GM20431 (cell line): ENCODE measurements around the gene XRRA1.
"Not testable (repeated sequence)": the region's sequence is repeated elsewhere in the genome, so short reads cannot be mapped to it uniquely, and the experiment has no call there.

Experiments
- in situ Hi-C: fragments of 300-500 bp; cut with MseI, MboI; formaldehyde crosslinking; loops from one replicate; pipeline ENCODE4 v1.15.0; 2020; ENCODE audit warnings: low sequenced_read_pairs; ENCODE audit not compliant: unreplicated experiment

XRRA1 gene, protein sequence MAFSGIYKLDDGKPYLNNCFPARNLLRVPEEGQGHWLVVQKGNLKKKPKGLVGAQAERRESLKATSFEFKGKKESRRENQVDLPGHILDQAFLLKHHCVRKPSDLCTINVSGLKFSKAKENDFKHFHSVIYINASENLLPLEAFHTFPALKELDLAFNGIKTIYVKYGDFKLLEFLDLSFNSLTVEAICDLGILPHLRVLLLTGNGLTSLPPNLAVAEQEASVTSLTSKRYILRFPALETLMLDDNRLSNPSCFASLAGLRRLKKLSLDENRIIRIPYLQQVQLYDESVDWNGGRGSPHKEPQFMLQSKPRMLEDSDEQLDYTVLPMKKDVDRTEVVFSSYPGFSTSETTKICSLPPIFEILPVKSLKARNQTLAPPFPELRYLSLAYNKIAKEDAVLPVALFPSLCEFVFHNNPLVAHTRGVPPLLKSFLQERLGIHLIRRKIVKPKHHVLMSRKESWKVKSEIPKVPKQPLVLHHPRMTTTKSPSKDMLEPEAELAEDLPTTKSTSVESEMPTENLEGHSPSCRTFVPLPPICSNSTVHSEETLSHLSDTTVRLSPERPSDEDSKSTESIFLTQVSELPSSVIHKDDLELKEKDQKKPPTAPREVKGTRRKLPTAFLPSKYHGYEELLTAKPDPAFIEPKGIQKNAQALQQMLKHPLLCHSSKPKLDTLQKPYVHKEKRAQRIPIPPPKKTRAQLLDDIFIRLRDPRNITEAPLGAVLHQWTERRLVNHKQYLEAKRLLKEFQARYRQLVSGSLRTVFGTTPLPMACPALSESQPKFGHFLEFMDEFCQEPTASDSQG

GRCh38 chr11:74948898-74949752 lies at the start of gene XRRA1, which contains the start of gene SPCS2:
XRRA1 (minus strand) TSS chr11:74949091; CDS start chr11:74940878, 8,213 bp downstream.
SPCS2 (plus strand) TSS chr11:74949266; CDS start chr11:74949286, 20 bp downstream.
- in situ Hi-C loops = no loop called here

DNA sequence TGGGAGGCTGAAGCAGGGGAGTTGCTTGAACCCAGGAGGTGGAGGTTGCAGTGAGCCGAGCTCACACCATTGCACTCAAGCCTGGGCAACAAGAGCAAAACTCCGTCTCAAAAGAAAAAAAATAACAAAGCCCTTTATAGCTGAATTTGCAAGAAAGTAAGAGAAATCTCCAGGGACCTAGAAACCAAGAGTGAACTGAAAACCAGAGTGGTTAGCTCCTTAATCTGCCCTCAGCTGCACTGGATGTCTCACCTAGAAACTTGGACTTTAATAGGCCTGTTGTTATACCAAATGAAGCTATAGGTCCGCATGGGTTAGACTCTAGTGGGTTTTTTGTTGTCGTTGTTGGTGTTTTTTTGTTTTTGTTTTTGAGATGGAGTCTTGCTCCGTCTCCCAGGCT lies 44.0 kb upstream of the XRRA1 start:
- in situ Hi-C loops = no loop called here

- in situ Hi-C loops = no loop called here
Observed at GRCh38 chr11:74990941-74991340, 42.0 kb upstream of the XRRA1 start.

DNA sequence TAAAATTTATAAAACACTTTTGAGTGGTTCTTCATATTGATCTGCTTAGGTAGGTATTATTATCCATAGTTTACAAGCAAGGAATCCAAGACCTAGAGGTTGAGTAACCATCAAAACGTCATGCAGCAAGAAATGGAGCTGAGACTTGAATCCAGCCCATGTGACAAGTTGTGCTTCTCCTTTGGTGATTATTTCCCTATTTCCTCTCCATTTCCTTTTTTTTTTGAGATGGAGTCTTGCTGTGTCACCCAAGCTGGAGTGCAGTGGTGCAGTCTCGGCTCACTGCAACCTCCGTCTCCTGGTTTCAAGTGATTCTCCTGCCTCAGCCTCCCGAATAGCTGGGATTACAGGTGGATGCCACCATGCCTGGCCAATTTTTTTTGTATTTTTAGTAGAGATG lies 41.3 kb upstream of the XRRA1 start:
- in situ Hi-C loops = not testable (repeated sequence)

DNA sequence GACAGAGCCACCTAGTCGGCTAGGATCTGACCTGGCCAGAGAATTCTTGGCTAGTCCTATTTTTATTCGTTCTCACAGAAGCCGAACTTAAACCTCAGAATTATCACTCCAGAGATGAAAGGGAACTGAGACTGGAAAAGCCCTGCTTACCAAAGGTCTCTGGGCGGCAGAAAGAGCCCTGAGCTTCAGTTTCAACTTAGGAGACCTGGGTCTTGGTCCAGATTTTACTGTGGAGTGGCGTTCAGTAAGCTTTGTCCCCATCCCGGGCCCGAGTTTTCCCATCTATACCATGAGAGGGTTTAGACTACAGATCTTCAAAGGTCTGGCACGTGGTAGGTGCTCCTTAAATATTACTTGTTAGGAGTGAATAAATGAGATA lies 40.4 kb upstream of the XRRA1 start:
- in situ Hi-C loops = no loop called here

DNA sequence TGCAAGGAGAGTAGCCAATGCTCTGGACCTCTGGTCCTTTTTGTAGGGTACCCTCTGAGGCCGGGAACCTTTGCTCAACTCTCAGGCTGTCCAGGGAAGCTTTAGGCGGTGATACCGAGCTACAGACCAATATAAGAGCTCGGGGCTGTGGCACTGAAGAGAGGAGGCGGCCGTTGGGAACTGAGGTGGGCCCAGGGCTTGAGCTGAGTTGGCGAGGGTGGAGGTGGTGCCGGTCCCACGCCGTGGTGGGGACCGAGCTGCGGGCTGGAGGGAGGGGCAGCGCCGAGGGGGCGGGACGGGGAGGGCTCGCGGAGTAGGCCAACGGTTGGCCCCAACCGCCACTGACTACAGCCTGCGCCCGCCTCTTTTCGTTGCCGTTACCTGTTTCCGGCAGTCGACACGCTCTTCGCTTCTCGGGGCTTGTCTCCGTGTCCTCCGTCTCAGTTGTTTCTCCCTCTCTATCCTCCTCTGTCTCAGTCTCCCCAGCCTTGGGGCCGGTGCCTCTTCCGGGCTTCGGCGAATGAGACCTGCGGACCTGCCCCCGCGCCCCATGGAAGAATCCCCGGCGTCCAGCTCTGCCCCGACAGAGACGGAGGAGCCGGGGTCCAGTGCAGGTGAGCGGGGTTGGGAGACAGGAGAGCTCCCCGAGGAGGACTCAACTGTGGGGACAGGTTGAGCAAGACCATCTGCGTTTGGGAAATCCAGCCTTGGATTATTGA lies 39.8 kb upstream of the XRRA1 start, which contains the start of gene NEU3:
Gene NEU3, plus strand, starts transcription at position 393 of the 719 bp plus-strand sequence. Its CDS starts 128 bp downstream, at position 521.
- in situ Hi-C loops = no loop called here

DNA sequence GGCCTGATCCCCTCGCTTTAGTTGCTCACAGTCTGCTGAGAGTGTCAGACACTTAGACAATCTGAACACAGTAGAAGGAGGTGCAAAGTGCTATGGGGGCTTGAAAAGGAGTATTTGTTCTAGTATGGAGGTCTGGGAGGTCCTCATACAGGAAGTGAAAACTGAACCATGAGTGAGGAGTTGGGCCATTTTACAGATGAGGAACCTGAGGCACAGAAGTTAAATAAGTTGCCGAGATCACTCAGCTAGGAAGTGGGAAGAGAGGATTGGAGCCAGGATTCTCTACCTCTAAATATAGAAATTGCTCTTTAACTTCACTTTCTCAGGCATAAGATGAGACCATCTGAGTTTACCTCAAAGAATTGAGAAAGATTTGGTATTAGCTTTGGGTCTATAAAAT lies 35.8 kb upstream of the XRRA1 start:
- in situ Hi-C loops = no loop called here

GRCh38 chr11:74984070-74984469 lies 35.2 kb upstream of the XRRA1 start:
- in situ Hi-C loops = no loop called here

DNA sequence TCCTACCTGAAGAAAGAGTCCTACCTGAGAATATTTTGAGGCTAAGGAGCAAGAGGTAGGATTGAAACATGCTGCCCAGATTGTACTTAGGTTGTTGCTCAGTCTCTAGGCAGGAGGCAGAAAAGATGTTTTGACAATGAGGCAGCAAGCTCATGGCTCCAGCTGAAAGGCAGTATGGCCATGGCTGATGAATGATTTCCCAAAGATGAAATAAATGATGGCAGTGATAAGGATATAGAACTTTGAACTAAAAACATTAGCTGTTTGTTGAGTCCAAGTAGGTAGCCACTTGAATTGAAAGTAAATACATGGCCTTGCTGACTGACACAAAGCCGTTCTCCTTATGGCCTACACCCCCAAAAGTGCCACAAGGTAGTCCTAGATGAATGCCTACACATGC lies 33.0 kb upstream of the XRRA1 start:
- in situ Hi-C loops = no loop called here

GRCh38 chr11:74980634-74981033 lies 31.7 kb upstream of the XRRA1 start:
- in situ Hi-C loops = no loop called here

DNA sequence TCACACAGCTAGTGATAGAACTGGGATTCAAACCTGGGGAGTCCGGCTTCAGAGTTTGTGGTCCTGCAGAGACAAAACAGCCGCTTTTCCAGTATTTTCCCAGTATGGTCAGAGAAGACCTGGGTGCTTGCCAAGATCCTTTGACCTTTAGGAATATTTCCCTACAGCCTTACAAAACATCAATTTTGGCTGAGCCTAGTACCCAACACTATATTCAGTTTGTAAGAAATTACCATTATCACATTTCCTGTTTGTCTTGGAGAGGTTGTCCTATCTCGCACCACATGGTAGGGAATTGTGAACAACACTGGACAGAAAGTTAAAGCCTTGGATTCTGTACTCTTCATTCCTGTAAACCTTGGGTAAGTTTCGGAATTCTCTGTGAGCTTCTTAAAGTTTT lies 29.1 kb upstream of the XRRA1 start:
- in situ Hi-C loops = no loop called here

GRCh38 chr11:74971424-74971823 lies 22.5 kb upstream of the XRRA1 start:
- in situ Hi-C loops = no loop called here

GRCh38 chr11:74970852-74971395 lies 22.0 kb upstream of the XRRA1 start:
- in situ Hi-C loops = no loop called here

DNA sequence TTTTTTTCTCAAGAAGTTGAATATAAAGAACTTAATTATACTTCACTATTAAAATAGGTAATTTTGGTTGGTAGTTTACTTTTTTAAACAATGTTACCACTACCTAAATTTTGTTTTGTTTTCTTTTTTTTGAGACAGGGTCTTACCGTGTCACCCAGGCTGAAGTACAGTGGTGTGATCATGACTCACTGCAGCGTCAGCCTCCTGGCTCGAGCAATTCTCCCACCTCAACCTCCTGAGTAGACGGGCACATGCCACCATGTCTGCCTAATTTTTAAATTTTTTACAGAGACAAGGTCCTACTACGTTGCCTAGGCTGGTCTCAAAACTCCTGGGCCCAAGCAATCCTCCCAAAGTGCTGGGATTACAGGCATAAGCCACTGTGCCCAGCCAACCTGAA lies 17.8 kb upstream of the XRRA1 start:
- in situ Hi-C loops = no loop called here

DNA sequence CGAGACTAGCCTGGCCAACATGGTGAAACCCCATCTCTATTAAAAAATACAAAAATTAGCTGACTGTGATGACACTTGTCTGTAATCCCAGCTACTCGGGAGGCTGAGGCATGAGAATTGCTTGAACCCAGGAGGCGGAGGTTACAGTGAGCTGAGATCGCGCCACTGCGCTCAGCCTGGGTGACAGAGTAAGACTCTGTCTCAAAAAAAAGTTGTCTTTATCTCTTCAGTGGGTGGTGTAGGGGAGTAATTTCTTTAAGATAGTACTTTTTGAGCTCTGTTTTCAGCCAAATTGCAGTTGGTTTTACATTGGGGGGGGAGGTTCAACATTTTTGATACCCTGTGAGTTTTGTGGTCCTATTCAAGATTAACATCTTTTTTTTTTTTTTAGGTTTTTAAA lies 11.2 kb upstream of the XRRA1 start:
- in situ Hi-C loops = not testable (repeated sequence)

- in situ Hi-C loops = no loop called here
Observed at GRCh38 chr11:74957937-74958629, 9.2 kb upstream of the XRRA1 start.

GRCh38 chr11:74956397-74957015 lies 7.6 kb upstream of the XRRA1 start:
- in situ Hi-C loops = no loop called here

DNA sequence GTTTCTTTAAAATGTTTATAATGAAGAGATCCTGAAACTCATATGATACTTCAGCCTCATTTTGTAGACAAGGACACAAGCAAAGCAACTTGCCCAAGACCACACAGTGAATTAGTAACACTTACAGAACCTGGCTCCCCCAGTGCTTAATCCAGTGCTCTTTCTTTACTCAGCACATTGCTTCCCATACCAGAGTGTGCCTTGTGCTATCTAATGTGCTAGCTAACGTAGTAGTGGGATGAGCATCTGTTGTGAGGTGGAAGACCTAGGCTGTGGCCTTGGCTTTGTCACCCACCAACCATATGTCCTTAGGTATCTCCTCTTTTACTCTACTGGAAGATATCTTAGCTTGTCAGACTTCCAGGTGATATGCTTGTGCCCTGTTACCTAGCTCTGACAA lies 5.3 kb upstream of the XRRA1 start:
- in situ Hi-C loops = no loop called here
